ENCODE results near the gene HDAC4.

HDAC4 gene

GRCh38 chr2:239081046-239081445 lies 319.8 kb downstream of the HDAC4 start:
- DNase-seq (ENCODE audit: low spot score): no peak
- TF ChIP-seq CTCF (IDR thresholded peaks at IDR 0.05): no peak
- Histone ChIP-seq H3K27ac (no peak overlapping the region), H3K4me3 (no peak overlapping the region)

GRCh38 chr2:239079671-239080294 lies 321.0 kb downstream of the HDAC4 start:
- DNase-seq (ENCODE audit: low spot score): no peak
- Histone ChIP-seq H3K4me3 (no peak overlapping the region), H3K27ac (no peak overlapping the region)
- no peak for TF ChIP-seq CTCF (IDR thresholded peaks at IDR 0.05)

GRCh38 chr2:239078128-239078924 lies 322.5 kb downstream of the HDAC4 start:
- TF ChIP-seq CTCF (IDR thresholded peaks at IDR 0.05): no peak
- Histone ChIP-seq H3K4me3 (no peak overlapping the region), H3K27ac (no peak overlapping the region)
- no peak for DNase-seq (ENCODE audit: low spot score)

GRCh38 chr2:239077260-239077659 lies 323.6 kb downstream of the HDAC4 start:
- no peak overlapping the region for H3K27ac ChIP-seq
- no peak for TF ChIP-seq CTCF (IDR thresholded peaks at IDR 0.05)
- DNase-seq (ENCODE audit: low spot score): no peak
- H3K4me3 ChIP-seq: no peak overlapping the region

GRCh38 chr2:239075918-239076758 lies 324.7 kb downstream of the HDAC4 start:
- no peak for DNase-seq (ENCODE audit: low spot score)
- H3K27ac ChIP-seq: no peak overlapping the region
- TF ChIP-seq CTCF (IDR thresholded peaks at IDR 0.05): no peak
- H3K4me3 ChIP-seq: no peak overlapping the region

- H3K27ac ChIP-seq: no peak overlapping the region
- no peak for DNase-seq (ENCODE audit: low spot score)
- no peak for TF ChIP-seq CTCF (IDR thresholded peaks at IDR 0.05)
- H3K4me3 ChIP-seq: no peak overlapping the region
Measured at GRCh38 chr2:239073745-239074530, 326.9 kb downstream of the HDAC4 start.

Measured in coronary artery (tissue), 2 donors.